ENCODE results near the gene RAB31.
"Not testable (repeated sequence)": the region's sequence is repeated elsewhere in the genome, so short reads cannot be mapped to it uniquely, and the experiment has no call there.

RAB31 gene

GRCh38 chr18:9708057-9708433, at the start of gene RAB31:
RAB31 (plus strand) TSS chr18:9708301; CDS start chr18:9708406, 105 bp downstream.
- peak; percentile 9 to 90 (median 76) for DNase-seq
- intact Hi-C loops (cut with DNase I), result loop anchor here (5.0 kb wide), 1 partner anchor 204 kb away; the partner anchor contains the start of gene VAPA

GRCh38 chr18:9659499-9660375, 48.4 kb upstream of the RAB31 start:
- DNase-seq, result peak in 1 of 42 donors; percentile 24
- intact Hi-C loops (cut with DNase I), result no loop called here

- DNase-seq, result peak in 4 of 42 donors; percentile 21 to 54 (median 22)
- intact Hi-C loops (cut with DNase I), result no loop called here
These were observed 46.5 kb upstream of the RAB31 start for GRCh38 chr18:9661564-9661963.

- intact Hi-C loops (cut with DNase I), result no loop called here
- DNase-seq, result peak in 1 of 42 donors; percentile 10
These were observed 44.7 kb upstream of the RAB31 start for GRCh38 chr18:9663377-9663776.

GRCh38 chr18:9665314-9665713, 42.8 kb upstream of the RAB31 start:
- intact Hi-C loops (cut with DNase I), result no loop called here
- DNase-seq, result no peak

- intact Hi-C loops (cut with DNase I), result no loop called here
- no peak for DNase-seq
These were observed 41.6 kb upstream of the RAB31 start for GRCh38 chr18:9666548-9666947.

- no peak for DNase-seq
- intact Hi-C loops (cut with DNase I), result no loop called here
These were observed 39.1 kb upstream of the RAB31 start for GRCh38 chr18:9669016-9669415.

GRCh38 chr18:9671214-9671613, 36.9 kb upstream of the RAB31 start:
- intact Hi-C loops (cut with DNase I), result no loop called here
- no peak for DNase-seq

GRCh38 chr18:9673296-9674251, 34.5 kb upstream of the RAB31 start:
- intact Hi-C loops (cut with DNase I), result no loop called here
- DNase-seq, result peak in 13 of 42 donors; percentile 5 to 56 (median 24)

- DNase-seq; intact Hi-C loops (cut with DNase I): not testable (repeated sequence)
These were observed 29.9 kb upstream of the RAB31 start for GRCh38 chr18:9678216-9678615.

- DNase-seq, result no peak
- intact Hi-C loops (cut with DNase I), result no loop called here
These were observed 29.0 kb upstream of the RAB31 start for GRCh38 chr18:9679125-9679524.

GRCh38 chr18:9681217-9681616, 26.9 kb upstream of the RAB31 start:
- DNase-seq, result no peak
- intact Hi-C loops (cut with DNase I), result no loop called here

- intact Hi-C loops (cut with DNase I), result no loop called here
These were observed 25.5 kb upstream of the RAB31 start for GRCh38 chr18:9682572-9682971.

GRCh38 chr18:9683418-9684396, 24.4 kb upstream of the RAB31 start:
- intact Hi-C loops (cut with DNase I), result no loop called here
- peak in 29 of 42 donors; percentile 18 to 77 (median 45) for DNase-seq

More at GRCh38 chr18:9682572-9682971, 25.5 kb upstream of the RAB31 start:
- no peak for DNase-seq

GRCh38 chr18:9684881-9685614, 23.1 kb upstream of the RAB31 start:
- DNase-seq, result no peak
- intact Hi-C loops (cut with DNase I), result no loop called here

GRCh38 chr18:9685615-9685890, 22.5 kb upstream of the RAB31 start:
- intact Hi-C loops (cut with DNase I), result no loop called here
- no peak for DNase-seq

- intact Hi-C loops (cut with DNase I), result no loop called here
- no peak for DNase-seq
These were observed 19.9 kb upstream of the RAB31 start for GRCh38 chr18:9688036-9688741.

GRCh38 chr18:9689253-9689652, 18.8 kb upstream of the RAB31 start:
- intact Hi-C loops (cut with DNase I), result no loop called here

More at GRCh38 chr18:9689253-9689652, 18.8 kb upstream of the RAB31 start:
- DNase-seq, result no peak
